ENCODE data around the gene RHOT2. TPM values are rescaled to one million over a fixed set of nuclear protein-coding genes. Genes with fewer than 3 reads are reported as not detected.

The RHOT2 gene
- total RNA-seq, 1 experiment from 2014 or later = 98.5 TPM

- Histone ChIP-seq H3K9ac (ENCODE audit: low read length) (peak overlapping the region; percentile 81), H3K36me3 (ENCODE audit: control insufficient read depth in 1 of 2, insufficient read depth in 2 of 2, low read length in 2 of 2) (no peaks in the 10 kb centered on the region), H3K79me2 (ENCODE audit: insufficient read depth, low read length) (peaks cover 15% of the 10 kb centered on the region; the same call in 1 of the 2 replicates), H3K27me3 (ENCODE audit: insufficient read depth, low read length) (no peaks in the 10 kb centered on the region), H3K4me1 (ENCODE audit: control insufficient read depth in 1 of 2, insufficient read depth in 2 of 2, low read length in 2 of 2) (peaks cover 3 to 21% of the 10 kb centered on the region in 2 experiments; a peak in 3 of 4 replicates), H3K9me3 (ENCODE audit: control insufficient read depth in 1 of 2, insufficient read depth in 1 of 2, low read depth in 1 of 2, low read length in 2 of 2) (no peaks in the 10 kb centered on the region), H3K4me2 (ENCODE audit: low read length) (peak overlapping the region; percentile 76), H4K20me1 (ENCODE audit: insufficient read depth) (no peaks in the 10 kb centered on the region), H3K27ac (ENCODE audit: low read depth, low read length) (peak overlapping the region; percentile 72; the same call in 1 of the 2 replicates), H2AFZ (ENCODE audit: low read depth, low read length, poor library complexity, severe bottlenecking) (no peak overlapping the region), H3K9me2 (ENCODE audit: insufficient read depth) (no peaks in the 10 kb centered on the region), H3K4me3 (replicated peaks in 1 of 2; ENCODE audit: low read depth in 1 of 2, low read length in 2 of 2) (peak overlapping the region; percentile 61 to 67)
- no peak for DNase-seq (ENCODE audit: low read depth, low spot score)
- TF ChIP-seq SIN3A (IDR thresholded peaks at IDR 0.05; ENCODE audit: low read depth) (no peak), CBX3 (IDR thresholded peaks at IDR 0.05; ENCODE audit: low read depth) (no peak), ZBTB33 (IDR thresholded peaks at IDR 0.05; ENCODE audit: extremely low read depth, insufficient replicate concordance, low read length) (no peak), ELF1 (IDR thresholded peaks at IDR 0.05; ENCODE audit: borderline replicate concordance, low read depth) (no peak), CEBPB (IDR thresholded peaks at IDR 0.05; ENCODE audit: low read depth) (no peak), POLR2AphosphoS5 (IDR thresholded peaks at IDR 0.05; ENCODE audit: low read depth, low read length) (no peak), RAD21 (IDR thresholded peaks at IDR 0.05; ENCODE audit: low read depth) (no peak), SRF (IDR thresholded peaks at IDR 0.05; ENCODE audit: low read depth) (no peak), YY1 (IDR thresholded peaks at IDR 0.05; ENCODE audit: extremely low read depth, insufficient replicate concordance, low read depth, low read length) (no peak), REST (IDR thresholded peaks at IDR 0.05; ENCODE audit: low read depth) (no peak), MAX (IDR thresholded peaks at IDR 0.05) (no peak)
- RAD21 ChIA-PET (ENCODE audit: low non-redundant PET in 1 of 2, low total read pairs in 2 of 2, uncharacterized antibody in 2 of 2, unreplicated experiment in 2 of 2) = no interaction called here
- intact Hi-C loops (cut with micrococcal nuclease) = no loop called here
- POLR2A ChIA-PET = no interaction called here
- BruUV-seq (replicated peaks) = no TSS peak
- no peak for ATAC-seq
- CTCF ChIA-PET = no interaction called here
Measured at GRCh38 chr16:634996-635395, 32.9 kb upstream of the RHOT2 start.

Measured in HCT116 (cell line).